ENCODE measurements around the gene KLRC4. TPM values are rescaled to one million over a fixed set of nuclear protein-coding genes. Genes with fewer than 3 reads are reported as not detected.
"Not testable (repeated sequence)": the region's sequence is repeated elsewhere in the genome, so short reads cannot be mapped to it uniquely, and the experiment has no call there.

The KLRC4 gene
- total RNA-seq, 1 donor from 2014 or later: 1.9 TPM

DNA sequence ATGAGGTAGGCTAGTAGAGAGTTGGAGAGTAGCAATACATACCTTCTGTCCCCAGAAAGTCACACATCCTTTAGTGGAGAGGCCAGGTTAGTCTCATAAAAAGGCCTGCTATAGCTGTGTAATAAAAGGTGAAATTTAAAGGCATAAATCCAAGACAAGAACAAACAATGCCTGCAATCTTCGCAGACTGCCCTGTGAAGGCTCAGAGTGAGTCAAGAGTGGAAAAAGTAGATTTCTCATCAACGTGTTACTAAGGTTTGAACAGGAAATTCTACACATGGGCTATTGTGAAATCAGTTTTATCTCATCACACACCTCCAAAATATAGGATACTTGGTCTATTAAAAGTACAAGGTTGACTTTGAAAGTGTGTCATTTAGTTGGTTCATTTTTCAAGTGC lies 43.6 kb upstream of the KLRC4 start, which contains the start of gene KLRC1:
TSS of gene KLRC1 (minus strand) at position 222 of the 400 bp plus-strand sequence. CDS start 2,221 bp downstream, outside the sequence.
- ATAC-seq (no peak), DNase-seq (no peak)
- TF ChIP-seq, protein P1, sequence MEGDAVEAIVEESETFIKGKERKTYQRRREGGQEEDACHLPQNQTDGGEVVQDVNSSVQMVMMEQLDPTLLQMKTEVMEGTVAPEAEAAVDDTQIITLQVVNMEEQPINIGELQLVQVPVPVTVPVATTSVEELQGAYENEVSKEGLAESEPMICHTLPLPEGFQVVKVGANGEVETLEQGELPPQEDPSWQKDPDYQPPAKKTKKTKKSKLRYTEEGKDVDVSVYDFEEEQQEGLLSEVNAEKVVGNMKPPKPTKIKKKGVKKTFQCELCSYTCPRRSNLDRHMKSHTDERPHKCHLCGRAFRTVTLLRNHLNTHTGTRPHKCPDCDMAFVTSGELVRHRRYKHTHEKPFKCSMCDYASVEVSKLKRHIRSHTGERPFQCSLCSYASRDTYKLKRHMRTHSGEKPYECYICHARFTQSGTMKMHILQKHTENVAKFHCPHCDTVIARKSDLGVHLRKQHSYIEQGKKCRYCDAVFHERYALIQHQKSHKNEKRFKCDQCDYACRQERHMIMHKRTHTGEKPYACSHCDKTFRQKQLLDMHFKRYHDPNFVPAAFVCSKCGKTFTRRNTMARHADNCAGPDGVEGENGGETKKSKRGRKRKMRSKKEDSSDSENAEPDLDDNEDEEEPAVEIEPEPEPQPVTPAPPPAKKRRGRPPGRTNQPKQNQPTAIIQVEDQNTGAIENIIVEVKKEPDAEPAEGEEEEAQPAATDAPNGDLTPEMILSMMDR (IDR thresholded peaks at IDR 0.05): no peak
- H3K27ac ChIP-seq: no peak within 1 kb of the TSS
- no peaks in the 10 kb centered on the region for H3K4me1 ChIP-seq
- peaks cover 16% of the 10 kb centered on the region for H3K9me3 ChIP-seq
- H3K27me3 ChIP-seq: no peaks in the 10 kb centered on the region
- H3K4me3 ChIP-seq: no peak within 1 kb of the TSS
- intact Hi-C loops (cut with DNase I): no loop called here
- H3K36me3 ChIP-seq: no peaks in the 10 kb centered on the region

DNA sequence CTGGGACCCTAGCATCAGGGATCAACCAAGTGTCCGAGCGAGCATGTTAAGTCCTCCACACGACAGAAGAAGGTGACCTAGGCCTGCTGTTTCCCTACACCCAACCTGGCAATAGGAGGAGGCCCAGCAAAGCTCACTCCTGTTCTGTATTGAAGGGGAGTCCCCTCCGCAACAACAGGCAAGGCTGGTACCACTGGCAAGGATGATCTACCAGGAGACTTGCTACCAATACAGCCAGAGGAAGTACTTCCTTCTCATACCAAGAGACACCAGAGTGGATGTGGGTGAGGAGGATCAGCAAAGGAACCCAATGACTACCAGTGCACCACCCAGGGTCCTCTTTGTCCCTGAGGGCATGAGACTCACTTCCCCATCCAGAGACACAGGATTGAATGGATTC lies 38.7 kb upstream of the KLRC4 start:
- no peak overlapping the region for H3K27ac ChIP-seq
- H3K9me3 ChIP-seq: no peaks in the 10 kb centered on the region
- ATAC-seq (no peak), DNase-seq (no peak)
- H3K4me1 ChIP-seq: no peaks in the 10 kb centered on the region
- intact Hi-C loops (cut with DNase I): no loop called here
- TF ChIP-seq, protein P1 (IDR thresholded peaks at IDR 0.05): no peak
- H3K36me3 ChIP-seq: no peaks in the 10 kb centered on the region
- no peaks in the 10 kb centered on the region for H3K27me3 ChIP-seq
- no peak overlapping the region for H3K4me3 ChIP-seq

DNA sequence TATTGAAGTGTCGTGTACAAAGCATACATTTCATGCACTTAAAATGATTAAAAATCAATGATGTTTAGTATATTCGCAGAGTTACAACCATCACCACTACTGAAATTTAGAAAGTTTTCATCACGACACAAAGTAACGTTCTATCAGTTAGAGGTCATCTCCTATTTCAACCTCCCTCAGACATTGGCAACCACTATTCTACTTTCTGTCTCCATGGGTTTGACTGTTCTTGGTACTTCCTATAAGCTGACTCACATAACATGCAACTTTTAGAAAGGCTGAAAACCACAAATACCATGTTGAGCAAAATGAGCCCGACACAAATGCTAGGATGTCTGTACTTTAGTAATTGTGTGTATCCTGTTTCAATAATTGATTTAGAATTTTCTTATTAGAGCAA lies 36.5 kb upstream of the KLRC4 start:
- H3K4me3 ChIP-seq; intact Hi-C loops (cut with DNase I): not testable (repeated sequence)

DNA sequence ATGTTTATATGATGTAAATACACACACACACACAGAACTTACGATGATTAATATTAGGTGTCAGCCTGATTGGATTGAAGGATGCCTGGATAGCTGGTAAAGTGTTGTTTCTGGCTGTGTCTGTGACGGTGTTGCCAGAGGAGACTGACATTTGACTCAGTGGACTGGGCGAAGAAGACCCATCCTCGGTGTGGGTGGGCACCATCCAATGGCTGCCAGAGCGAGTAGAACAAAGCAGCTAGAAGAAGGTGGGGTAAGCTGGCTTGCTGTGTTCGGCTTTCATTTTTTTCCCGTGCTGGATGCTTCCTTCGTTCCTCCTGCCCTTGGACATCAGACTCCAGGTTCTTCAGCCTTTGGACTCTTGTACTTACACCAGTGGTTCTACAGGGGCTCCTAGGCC lies 31.6 kb upstream of the KLRC4 start:
- H3K36me3 ChIP-seq; H3K27ac ChIP-seq; ATAC-seq; H3K4me1 ChIP-seq; DNase-seq; H3K27me3 ChIP-seq; intact Hi-C loops (cut with DNase I); H3K4me3 ChIP-seq; H3K9me3 ChIP-seq: not testable (repeated sequence)

More for the DNA sequence above, 36.5 kb upstream of the KLRC4 start:
- H3K4me1 ChIP-seq, H3K9me3 ChIP-seq, ATAC-seq, DNase-seq, H3K27me3 ChIP-seq, H3K36me3 ChIP-seq, H3K27ac ChIP-seq: not testable (repeated sequence)

DNA sequence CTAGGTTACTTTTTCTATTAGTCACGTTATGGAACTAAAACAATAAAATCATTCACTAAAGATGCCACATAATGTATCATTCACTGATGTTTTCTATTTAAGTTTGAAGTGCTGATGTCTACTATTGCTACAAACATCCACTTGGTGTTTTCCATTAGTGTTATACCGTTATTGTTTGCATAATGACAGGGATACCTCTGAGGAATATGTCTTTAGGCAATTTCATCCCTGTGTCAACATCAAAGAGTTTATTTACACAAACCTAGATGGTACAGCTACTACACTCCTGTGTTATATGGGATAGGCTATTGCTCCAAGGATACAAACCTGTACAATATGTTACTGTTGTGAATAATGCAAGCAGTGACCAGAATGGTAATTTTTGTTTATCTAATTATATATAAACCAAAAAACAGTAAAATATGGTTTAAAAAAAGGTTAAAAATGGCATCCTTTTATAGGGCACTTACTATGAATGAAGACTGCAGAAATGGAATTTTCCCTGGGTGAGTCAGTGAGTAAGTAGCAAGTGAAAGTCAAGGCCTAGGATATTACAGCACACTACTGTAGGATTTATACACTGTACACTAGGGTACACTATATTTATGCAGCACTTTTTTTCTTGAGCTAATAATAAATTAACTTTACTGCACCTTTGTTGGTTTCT lies 30.2 kb upstream of the KLRC4 start:
- H3K9me3 ChIP-seq: not testable (repeated sequence)

DNA sequence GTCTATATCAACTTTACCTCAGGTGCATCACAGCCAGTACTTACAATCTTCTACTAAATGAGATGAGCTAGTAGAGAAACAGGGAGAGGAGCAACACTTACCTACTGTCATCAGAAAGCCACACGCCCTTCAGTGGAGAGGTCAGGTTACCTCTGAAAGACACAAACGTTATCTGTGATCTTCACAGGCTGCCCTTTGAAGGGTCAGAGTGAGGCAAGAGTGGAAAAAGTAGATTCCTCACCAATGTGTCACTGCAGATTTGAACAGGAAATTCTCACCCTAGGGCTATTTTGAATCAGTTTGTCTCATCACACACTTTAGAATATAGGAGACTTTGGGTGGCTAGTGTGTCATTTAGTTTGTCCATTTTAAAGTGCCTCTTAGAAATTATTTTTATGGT lies 28.0 kb upstream of the KLRC4 start:
- H3K4me1 ChIP-seq; H3K27me3 ChIP-seq; H3K27ac ChIP-seq; H3K4me3 ChIP-seq; H3K36me3 ChIP-seq; intact Hi-C loops (cut with DNase I); ATAC-seq; H3K9me3 ChIP-seq; DNase-seq: not testable (repeated sequence)

More for the DNA sequence above, 30.2 kb upstream of the KLRC4 start:
- H3K36me3 ChIP-seq; H3K4me3 ChIP-seq; DNase-seq; H3K27me3 ChIP-seq; intact Hi-C loops (cut with DNase I); ATAC-seq; H3K27ac ChIP-seq; H3K4me1 ChIP-seq: not testable (repeated sequence)

DNA sequence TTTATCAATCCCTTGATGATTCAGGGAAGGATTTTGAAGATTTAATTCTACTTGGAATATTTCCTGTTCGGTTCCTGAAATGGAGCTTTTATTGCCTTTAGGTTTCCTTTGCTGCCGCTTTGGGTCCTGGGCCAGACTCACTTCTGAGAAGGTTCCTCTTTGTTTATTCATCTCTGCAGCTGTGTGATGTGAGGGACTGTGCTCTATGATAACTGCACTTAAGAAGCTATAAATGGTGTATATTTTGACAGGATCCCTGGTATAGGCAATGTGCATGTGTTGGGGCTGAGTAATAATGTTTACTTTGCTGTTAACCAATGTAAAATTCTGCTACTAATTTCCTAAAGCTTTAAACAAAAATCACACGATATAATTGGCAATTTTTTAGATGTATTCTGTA lies 26.3 kb upstream of the KLRC4 start, which contains the start of gene KLRC2:
TSS of gene KLRC2 (minus strand) at position 195 of the 400 bp plus-strand sequence. CDS start at position 171, 24 bp downstream.
- H3K27ac ChIP-seq; H3K9me3 ChIP-seq; H3K36me3 ChIP-seq; intact Hi-C loops (cut with DNase I); ATAC-seq; H3K27me3 ChIP-seq; DNase-seq; H3K4me1 ChIP-seq; H3K4me3 ChIP-seq: not testable (repeated sequence)

DNA sequence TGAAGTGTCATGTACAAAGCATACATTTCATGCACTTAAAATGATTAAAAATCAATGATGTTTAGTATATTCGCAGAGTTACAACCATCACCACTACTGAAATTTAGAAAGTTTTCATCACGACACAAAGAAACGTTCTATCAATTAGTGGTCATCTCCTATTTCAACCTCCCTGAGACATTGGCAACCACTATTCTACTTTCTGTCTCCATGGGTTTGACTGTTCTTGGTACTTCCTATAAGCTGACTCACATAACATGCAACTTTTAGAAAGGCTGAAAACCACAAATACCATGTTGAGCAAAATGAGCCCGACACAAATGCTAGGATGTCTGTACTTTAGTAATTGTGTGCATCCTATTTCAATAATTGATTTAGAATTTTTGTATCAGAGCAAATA lies 21.1 kb upstream of the KLRC4 start:
- H3K9me3 ChIP-seq; H3K27me3 ChIP-seq; DNase-seq; intact Hi-C loops (cut with DNase I); ATAC-seq; H3K4me3 ChIP-seq; H3K27ac ChIP-seq; H3K36me3 ChIP-seq; H3K4me1 ChIP-seq: not testable (repeated sequence)

DNA sequence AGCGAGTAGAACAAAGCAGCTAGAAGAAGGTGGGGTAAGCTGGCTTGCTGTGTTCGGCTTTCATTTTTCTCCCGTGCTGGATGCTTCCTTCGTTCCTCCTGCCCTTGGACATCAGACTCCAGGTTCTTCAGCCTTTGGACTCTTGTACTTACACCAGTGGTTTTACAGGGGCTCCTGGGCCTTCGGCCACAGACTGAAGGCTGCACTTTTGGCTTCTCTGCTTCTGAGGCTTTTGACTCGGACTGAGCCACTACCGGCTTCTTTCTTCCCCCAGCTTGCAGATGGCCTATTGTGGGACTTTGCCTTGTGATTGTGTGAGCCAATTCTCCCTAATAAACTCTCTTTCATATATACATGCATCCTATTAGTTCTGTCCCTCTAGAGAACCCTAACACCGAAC lies 16.4 kb upstream of the KLRC4 start:
- intact Hi-C loops (cut with DNase I); H3K27ac ChIP-seq; ATAC-seq; DNase-seq; H3K4me3 ChIP-seq; H3K9me3 ChIP-seq; H3K36me3 ChIP-seq; H3K27me3 ChIP-seq; H3K4me1 ChIP-seq: not testable (repeated sequence)

DNA sequence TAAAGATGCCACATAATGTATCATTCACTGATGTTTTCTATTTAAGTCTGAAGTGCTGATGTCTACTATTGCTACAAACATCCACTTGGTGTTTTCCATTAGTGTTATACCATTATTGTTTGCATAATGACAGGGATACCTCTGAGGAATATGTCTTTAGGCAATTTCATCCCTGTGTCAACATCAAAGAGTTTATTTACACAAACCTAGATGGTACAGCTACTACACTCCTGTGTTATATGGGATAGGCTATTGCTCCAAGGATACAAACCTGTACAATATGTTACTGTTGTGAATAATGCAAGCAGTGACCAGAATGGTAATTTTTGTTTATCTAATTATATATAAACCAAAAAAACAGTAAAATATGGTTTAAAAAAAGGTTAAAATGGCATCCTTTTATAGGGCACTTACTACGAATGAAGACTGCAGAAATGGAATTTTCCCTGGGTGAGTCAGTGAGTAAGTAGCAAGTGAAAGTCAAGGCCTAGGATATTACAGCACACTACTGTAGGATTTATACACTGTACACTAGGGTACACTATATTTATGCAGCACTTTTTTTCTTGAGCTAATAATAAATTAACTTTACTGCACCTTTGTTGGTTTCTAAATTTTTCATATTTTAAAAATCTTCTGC lies 14.8 kb upstream of the KLRC4 start:
- H3K4me3 ChIP-seq; H3K4me1 ChIP-seq; intact Hi-C loops (cut with DNase I); H3K27me3 ChIP-seq; H3K36me3 ChIP-seq; H3K27ac ChIP-seq; H3K9me3 ChIP-seq; ATAC-seq; DNase-seq: not testable (repeated sequence)

DNA sequence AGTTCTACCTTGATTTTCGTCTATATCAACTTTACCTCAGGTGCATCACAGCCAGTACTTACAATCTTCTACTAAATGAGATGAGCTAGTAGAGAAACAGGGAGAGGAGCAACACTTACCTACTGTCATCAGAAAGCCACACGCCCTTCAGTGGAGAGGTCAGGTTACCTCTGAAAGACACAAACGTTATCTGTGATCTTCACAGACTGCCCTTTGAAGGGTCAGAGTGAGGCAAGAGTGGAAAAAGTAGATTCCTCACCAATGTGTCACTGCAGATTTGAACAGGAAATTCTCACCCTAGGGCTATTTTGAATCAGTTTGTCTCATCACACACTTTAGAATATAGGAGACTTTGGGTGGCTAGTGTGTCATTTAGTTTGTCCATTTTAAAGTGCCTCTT lies 12.6 kb upstream of the KLRC4 start:
- H3K36me3 ChIP-seq; ATAC-seq; H3K4me1 ChIP-seq; H3K27ac ChIP-seq; intact Hi-C loops (cut with DNase I); H3K4me3 ChIP-seq; DNase-seq; H3K27me3 ChIP-seq; H3K9me3 ChIP-seq: not testable (repeated sequence)

DNA sequence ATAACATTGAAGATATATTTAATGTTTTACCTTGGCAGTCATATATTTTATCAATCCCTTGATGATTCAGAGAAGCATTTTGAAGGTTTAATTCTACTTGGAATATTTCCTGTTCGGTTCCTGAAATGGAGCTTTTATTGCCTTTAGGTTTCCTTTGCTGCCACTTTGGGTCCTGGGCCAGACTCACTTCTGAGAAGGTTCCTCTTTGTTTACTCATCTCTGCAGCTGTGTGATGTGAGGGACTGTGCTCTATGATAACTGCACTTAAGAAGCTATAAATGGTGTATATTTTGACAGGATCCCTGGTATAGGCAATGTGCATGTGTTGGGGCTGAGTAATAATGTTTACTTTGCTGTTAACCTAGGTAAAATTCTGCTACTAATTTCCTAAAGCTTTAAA lies 10.8 kb upstream of the KLRC4 start, which contains the start of gene KLRC3:
TSS of gene KLRC3 (minus strand) at position 262 of the 400 bp plus-strand sequence. CDS start at position 217, 45 bp downstream.
- H3K27ac ChIP-seq; H3K9me3 ChIP-seq; H3K4me1 ChIP-seq; DNase-seq; intact Hi-C loops (cut with DNase I); H3K4me3 ChIP-seq; H3K36me3 ChIP-seq; H3K27me3 ChIP-seq; ATAC-seq: not testable (repeated sequence)
